GM12875 (cell line): ENCODE measurements around the gene CUL3.

Experiments
- H3K4me3 ChIP-seq: one replicate; pipeline ENCODE4 v1.5.1; 2011; ENCODE audit warnings: low read depth, low read length, control low read depth
- TF ChIP-seq, protein P1 (sequence below): IDR thresholded peaks from 2 replicates; pipeline ENCODE4 v1.5.1; 2011; ENCODE audit warnings: low read depth, mild to moderate bottlenecking, control low read depth, inconsistent platforms, low read length, moderate library complexity, borderline replicate concordance; ENCODE audit not compliant: insufficient read depth

The CUL3 gene

DNA sequence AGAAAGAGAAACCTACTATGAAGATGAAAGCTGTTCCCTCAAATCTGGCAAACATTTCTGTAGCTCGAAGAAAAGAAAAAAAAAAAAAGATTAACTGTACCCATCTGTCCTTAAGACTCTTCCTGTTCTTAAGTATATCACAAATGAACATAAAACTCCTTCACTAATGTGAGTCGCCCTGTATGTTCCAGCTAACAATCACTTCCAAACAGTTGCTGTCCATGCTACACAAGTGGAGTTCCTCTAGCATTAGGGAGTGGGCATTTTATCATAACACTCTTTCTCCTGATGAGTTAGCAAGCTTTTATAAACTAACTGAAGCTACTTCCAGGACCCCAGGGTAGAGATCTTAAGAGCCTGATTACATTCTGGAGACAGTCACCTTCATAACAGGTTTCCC, 5.8 kb downstream of the CUL3 start:
- no peak overlapping the region for H3K4me3 ChIP-seq
- TF ChIP-seq, protein P1, sequence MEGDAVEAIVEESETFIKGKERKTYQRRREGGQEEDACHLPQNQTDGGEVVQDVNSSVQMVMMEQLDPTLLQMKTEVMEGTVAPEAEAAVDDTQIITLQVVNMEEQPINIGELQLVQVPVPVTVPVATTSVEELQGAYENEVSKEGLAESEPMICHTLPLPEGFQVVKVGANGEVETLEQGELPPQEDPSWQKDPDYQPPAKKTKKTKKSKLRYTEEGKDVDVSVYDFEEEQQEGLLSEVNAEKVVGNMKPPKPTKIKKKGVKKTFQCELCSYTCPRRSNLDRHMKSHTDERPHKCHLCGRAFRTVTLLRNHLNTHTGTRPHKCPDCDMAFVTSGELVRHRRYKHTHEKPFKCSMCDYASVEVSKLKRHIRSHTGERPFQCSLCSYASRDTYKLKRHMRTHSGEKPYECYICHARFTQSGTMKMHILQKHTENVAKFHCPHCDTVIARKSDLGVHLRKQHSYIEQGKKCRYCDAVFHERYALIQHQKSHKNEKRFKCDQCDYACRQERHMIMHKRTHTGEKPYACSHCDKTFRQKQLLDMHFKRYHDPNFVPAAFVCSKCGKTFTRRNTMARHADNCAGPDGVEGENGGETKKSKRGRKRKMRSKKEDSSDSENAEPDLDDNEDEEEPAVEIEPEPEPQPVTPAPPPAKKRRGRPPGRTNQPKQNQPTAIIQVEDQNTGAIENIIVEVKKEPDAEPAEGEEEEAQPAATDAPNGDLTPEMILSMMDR = no peak

DNA sequence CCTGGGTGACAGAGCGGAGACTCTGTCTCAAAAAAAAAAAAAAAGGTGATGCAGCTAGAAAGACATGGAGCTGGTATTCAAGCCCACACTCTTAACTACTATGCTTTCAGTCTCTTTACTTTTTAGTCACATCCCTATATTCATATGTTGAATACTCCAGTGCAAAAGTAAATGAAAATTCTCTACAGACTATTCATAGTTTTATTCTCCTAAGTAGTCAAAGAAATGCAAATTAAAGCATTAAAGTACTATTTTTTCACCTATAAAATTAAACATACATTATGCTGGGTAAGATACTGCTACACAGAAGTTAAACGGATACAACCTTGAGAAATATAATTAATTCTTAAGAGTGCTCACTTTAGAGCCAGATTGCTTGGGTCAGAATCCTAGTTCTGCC, 7.6 kb downstream of the CUL3 start:
- TF ChIP-seq, protein P1 = no peak
- no peak overlapping the region for H3K4me3 ChIP-seq

DNA sequence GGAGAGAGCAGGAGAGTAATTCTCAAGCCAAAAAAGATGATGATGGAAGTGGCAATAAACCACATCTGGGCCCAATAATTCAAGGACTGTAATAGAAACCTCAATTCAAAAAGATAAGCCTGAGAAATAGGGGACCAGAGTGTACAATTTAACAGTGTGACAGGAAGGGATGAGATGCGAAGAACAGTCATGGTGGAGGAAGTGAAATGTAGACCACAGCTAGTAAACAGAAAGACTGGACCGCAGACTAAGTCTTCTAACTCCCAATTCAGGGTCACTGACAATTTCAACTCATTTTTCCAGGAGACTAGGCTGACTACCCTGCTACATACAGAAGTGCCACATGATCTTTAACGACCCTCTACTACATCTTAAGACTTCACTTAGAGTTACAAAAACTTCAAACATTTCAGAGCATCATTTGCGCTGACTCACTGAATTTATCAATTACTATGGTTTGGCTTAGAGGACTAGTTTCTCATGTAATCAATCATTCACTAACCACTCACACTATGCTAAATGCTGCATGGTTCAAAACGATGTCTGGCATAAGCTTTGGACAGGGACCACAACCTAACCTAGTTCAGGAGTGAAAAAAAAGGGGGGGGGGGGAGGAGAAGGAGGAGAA, 9.0 kb downstream of the CUL3 start:
- H3K4me3 ChIP-seq = no peak overlapping the region
- TF ChIP-seq, protein P1 = no peak

DNA sequence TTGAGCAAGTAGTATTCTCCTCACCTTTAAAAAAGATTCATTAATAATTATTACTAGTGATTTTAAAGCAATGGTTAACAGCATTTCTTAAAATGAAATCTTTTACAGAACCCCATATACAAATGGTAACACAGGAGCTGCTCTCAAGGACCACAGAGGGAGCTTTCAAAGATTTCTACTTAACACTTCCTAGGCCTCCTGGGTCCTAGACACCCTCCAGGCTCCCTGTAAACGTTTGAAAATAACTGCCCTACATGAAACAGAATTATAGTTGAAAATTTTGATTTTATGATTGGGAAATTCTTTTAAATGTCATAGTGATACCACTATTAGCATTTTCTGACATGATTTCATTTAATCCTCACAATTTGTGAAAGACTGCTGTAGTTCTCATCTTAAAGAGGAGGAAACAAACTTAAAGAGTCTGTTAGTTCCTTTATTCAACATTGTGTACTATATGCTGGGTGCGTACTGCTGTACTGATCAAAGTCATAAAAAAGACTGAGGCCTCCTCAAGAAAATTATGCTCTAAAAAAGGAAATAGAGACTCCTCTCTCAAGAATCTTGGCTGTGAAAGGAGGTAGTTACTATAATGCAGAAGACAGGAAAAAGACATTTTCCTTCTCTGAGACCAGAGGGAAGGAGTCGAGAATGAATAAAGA, 10.6 kb downstream of the CUL3 start:
- TF ChIP-seq, protein P1 = no peak
- no peak overlapping the region for H3K4me3 ChIP-seq

DNA sequence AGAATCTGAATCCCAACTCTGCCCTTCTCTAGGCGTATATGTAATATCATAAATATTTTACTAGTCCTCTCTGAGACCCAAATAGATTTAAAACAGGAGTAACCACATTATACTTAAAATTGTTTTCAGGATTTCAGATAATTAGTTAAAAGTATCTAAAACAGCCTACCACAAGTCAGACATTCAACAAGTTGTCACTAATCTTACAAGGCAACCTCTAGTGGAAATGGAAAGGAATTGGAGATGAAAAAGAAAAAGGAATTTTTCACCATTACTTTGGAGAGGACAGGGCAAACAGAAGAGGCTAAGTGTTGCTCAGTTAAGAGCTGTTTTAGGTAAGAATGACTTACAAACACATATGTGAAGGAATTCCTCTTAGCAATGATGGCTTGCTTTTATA, 11.4 kb downstream of the CUL3 start:
- TF ChIP-seq, protein P1 = no peak
- no peak overlapping the region for H3K4me3 ChIP-seq

DNA sequence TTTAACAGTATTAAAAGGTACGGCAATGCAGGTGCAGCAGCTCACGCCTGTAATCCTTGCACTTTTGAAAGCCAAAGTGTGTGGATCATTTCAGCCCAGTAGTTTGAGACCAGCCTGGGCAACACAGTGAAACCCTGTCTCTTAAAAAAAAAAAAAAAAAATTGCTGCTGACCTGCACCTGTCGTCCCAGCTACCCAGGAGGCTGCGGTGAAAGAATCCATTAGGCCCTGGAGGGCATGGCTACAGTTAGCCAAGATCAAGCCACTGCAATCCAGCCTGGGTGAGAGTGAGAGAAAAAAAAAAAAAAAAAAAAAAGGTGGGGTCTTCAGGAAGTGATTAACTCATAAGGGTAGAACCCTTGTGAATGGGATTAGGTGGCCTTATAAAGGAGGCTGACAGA, 12.8 kb downstream of the CUL3 start:
- TF ChIP-seq, protein P1 = no peak
- H3K4me3 ChIP-seq = no peak overlapping the region
